Activated gamma-delta T cell treated with Interleukin-2 at 50 U/mL for 16 hours (primary cell): ENCODE measurements around the gene GALNT4.
A peak's percentile ranks its signal among the peaks of the same experiment; 100 is the strongest.

Experiments
- DNase-seq: peaks from one replicate; pipeline ENCODE4 v3.0.0-alpha.2; 2020

Gene GALNT4

DNA sequence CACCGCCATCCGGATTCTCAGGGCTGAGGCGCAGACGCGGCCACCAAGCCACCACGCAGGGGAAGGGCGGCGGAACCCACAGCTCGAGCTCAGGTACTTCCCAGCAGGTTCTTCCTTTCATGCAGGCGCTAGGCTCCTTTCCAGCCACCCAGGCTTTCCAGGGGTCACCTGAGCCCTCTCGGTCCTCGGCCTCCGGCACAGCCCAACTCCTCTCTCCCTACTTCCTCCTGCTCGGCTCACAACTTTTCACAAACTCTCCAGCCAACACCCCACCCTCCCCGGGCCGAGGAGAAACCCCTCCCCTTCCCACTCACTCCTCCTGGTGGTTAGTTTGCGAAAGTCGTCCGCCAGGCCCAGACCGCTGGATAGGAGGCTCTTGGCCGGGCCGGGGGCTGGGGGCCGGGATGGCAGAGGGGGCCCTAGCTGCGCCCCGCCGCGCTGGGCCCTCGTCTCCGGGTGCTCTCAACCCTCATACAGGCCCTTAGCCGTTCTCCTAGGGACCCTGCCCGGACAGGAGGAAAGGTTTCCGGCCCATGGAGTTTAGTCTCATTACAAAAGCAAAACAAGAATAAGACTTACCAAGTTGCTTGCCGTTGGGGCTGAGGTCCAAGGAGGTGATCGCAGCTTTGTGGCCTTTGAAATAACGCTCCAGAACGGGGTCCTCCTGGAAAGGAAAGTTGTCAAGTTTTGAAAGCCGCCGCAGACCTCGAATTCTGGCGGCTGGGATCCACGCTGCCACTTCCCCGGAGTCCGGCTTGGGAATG lies at the start of gene GALNT4:
GALNT4 (minus strand) TSS at position 256 of the 764 bp plus-strand sequence; CDS start at position 9, 247 bp downstream.
- DNase-seq, result peak; percentile 67

DNA sequence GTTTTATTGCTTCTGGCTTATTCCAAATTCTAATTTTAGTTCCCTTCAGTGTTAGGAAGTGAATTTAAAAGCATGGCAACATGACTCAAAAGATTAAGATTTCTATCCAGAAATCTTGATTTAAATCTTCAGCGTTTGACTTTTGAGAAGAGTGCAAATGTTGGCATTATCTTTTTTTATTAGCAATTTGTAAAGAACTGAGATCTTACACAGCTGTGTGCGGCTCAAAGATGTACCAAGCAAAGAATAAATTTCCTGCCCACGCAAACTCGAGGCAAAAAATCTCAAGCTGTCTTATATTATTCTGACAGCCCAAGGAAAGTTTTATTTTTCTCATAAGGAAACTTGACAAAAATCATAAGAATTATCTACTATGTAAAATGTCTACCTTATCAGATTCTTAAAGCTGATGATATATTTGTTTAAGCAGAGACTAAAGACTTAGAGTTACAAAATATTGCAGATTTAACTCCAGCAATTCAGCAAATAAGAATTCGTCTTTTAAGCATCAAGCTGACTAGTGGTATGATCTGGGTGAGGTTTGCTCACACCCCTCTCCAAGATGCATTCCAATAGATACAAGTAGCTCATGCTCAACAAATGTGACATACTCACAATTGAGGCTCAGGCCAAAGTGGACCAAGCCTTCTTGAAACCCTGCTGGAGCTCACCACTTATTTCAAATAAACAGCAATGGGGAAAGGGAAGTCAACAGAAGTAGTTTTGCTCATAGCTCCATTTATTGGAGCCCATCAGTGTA lies 48.6 kb upstream of the GALNT4 start:
- DNase-seq, result no peak

DNA sequence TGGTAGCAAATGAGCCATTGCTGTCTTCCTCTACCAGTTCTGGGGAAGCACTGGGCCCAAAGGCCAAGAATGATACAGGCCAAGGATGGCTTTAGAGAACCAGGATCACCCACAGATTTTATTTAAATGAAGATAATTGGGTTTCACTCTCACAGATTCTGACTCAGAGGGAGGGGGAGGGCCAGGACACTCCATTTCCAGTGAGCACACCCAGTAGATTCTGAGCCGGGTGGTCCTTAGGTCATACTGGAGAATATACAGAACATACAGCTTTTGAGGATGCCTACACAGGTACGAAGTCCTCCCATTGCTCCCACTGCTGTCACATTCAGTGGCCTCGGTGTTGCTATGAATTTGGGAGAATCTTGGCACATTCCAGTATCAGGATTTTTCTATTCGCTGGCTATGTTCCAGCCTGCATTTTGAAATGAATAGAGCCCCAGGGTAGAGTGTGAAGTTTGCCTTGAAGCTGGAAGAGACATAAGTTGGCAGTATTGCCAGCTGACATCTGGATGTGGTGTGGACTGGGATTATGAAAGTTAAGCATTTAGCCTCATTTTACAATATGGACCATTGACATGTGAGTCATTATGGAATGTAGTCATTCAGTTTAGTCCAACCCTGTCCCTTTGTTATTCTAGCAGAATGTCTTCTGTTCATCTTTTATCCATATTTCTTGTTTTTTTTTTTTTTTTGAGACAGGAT lies 47.0 kb upstream of the GALNT4 start:
- no peak for DNase-seq

DNA sequence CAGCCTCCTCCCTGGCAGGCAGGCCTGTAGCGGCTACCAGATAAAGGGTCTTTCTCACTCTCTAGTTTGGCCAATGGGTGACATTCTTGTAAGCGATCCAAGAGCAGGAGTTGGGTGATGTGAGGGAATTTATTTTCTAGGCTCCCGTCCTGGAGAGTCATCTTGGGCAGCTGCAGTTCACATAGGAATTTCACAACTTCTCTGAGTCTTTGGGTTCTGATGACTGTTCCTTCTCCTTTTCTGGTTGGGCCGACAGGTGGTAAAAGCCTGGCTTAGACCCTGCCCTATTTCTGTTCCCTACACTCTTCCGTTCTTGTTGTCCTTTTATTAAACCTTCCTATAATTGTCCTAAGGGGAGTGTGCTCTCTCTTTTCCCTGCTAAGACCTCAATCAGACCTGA lies 43.9 kb upstream of the GALNT4 start:
- no peak for DNase-seq

DNA sequence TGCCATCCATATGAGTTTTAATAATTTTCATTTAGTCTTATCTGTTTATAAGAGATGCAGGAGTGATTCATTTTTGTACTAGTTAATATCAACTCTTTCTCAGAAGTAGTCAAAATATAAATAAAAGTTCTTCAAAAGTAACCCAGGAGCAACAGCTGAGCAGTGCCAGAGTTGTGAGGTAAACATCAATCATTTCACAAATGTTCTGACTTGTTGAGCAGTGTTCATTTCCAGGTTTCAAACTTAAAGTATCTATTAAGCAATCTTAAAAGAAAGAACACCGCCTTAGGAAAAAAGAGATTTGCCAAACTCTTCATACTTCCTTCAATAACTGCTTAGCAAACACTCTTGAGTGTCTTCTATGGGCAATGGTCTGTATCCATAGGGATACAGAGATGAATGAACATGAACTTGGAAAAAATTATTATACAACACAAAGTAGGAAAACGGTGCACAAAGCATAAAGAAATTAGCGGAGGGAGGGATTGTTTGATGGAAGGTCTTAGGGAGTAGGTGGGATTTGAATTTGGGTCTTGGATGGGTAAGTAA lies 43.2 kb upstream of the GALNT4 start:
- no peak for DNase-seq

DNA sequence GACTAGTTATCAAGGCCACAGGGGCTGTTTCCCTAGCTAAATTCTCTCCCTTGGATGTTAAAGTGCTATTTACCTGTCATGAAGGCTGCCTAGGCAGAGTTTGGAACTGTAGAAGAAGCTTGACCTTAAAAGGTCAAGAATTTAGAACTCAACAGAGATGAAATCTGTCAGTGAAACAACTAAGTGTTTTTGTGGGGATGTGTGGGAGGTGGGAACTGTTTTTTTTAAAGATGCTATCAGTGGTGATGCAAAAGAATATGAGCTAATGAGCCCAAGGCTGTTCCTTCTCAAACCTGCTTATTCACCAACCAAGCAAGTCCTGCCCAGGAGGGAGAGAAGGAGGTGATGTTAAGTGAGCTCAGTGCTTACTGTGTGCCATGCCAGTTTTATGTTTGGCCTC lies 42.0 kb upstream of the GALNT4 start:
- DNase-seq, result no peak

DNA sequence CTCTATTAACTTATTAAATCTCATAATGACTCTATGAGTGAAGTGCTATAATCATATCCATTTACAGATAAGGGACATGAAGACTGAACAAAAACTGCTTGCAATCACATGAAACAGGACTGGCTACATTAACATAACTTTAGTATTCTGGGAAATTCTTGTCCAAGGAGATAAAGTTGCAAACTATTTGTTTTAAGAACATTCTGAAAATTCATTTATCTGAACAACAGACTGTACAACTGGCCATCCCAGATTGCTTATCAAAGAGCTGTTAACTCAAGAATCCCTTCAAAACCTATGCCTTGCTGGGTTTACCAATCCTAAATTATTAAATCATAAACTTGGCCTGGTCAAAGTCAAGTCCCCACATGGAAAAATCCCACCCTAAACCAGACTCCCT lies 40.4 kb upstream of the GALNT4 start:
- DNase-seq, result no peak

DNA sequence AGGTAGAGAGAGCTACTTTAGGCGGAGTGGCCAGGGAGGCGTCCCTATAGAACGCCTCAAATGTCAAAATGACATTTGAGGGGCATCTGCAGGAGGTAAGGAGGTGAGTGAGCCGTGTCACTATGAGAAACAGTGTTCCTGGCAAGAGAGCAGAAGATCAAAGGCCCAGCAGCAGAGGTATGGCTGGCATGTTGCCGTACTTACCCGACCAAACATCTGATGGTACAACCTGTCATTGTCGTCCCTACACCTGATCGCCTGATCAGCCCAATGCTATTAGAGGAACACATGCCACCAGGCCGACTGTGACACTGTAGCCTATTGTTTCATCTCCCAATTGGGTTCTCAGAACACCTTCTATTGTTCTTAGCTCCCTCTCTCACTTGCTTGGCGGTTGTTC lies 35.2 kb upstream of the GALNT4 start:
- no peak for DNase-seq

DNA sequence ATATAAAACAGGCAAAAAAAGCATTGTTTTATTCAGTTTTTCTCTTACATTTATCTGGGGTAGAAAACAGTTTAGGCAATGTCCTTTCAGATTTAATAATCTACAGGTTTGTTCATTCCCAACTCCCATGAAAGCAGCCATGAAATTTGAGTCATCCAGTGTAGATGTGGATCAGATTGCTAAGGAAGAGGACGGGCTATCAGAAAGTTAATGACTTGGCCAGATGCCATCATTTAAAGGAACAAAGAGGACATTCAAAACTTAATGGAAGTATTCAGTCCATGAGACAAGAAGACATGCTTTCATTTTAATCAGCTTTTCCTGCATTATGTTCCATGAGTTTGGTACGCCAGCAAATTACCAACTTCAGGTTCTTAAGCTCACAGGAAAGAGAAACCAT lies 32.4 kb upstream of the GALNT4 start:
- DNase-seq, result no peak

DNA sequence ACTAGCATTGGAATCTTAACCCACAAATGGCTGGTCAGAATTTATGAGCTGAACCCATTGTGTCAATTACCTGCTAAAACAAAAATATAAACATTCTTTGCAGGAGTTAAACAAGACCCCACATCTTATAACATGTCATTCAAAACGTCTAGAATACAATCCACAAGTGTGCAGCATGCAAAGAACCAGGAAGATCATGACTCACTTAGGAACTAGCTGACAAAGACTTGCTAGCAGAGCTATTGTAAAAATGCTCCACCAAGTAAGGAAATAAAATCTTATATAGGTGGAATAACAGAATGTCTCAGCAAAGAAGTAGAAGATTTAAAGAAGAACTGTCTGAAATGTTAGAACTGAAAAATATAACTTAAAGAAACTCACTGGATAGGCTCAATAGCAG lies 27.8 kb upstream of the GALNT4 start:
- DNase-seq, result no peak

DNA sequence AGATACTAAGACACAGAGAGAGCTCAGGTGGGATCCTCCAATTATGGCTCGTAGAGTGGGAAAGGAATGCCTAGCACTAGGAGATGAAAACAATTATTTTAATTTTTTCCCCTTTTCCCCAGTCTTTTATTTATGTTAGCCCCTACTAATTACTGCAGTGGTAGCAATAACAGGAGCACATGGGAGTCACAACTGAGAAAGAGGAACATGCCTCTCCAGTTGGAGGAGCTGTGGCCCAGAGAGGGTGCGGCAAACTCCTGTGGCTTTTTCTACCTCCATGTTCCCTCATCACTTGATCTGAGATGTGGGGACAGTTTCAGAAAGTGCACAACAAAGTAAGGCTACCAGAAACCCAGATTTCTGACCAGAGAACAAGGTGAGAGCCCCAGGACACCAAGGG lies 27.2 kb upstream of the GALNT4 start:
- DNase-seq, result no peak

DNA sequence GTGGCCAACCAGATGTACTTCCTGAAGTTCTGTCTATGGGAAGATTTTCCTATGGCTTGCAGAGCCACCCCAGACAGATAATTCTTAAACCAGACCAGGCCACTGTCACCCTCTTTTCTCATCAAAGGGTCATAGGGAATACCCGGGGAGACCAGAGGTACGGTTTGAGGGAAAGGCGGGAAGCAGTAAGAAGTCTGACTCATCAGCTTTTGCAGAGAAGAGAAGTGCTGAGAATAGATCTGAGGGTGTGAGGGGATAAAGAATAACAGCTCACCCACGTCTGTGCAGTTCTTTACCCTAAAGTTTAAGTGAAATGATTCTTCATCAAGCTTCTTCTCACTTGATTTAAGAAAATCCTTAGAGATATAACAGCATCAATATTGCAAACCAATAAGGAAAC lies 22.5 kb upstream of the GALNT4 start:
- DNase-seq, result no peak

DNA sequence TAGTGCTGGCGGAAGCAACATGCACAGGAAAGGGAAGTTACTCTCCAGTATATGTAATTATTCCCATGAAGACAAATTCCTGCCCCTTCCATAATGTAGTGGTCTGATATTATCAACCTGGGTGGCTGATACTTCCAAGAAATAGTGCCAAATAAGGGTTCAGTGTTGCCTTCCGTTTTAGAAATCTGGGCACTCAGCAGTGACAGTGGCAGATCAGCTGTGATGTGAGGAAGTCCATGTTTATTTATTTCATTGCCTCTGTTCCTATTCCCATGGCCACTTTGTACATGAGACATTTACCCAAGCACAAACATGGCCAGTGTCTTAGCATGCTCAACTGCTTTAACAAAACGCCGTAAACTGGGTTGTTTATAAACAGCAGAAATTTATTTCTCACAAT lies 21.6 kb upstream of the GALNT4 start:
- no peak for DNase-seq

DNA sequence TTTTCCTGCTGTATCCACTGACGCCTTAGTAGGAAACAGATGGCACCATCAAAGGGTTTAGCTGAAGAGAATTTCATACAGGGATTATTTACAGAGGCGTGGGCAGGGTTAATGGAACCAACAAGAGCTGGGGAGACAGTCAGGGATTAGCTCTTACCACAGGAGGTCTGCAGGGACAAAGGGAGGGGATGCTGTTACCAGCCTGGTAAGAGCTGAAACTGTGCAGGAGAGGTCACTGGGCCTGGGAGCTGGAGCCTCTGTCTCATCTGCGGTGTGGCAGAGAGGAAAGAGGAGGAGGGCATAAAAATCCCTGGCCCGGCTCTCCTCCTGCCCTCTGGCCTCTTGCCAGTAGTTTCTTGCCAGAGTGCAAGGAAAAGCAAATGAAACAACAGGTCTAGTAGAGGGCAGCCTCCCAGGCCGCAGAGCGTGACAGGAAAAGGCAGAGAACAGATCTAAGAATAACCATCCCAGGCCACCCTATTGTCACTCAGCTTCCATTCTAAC lies 20.1 kb upstream of the GALNT4 start:
- no peak for DNase-seq

DNA sequence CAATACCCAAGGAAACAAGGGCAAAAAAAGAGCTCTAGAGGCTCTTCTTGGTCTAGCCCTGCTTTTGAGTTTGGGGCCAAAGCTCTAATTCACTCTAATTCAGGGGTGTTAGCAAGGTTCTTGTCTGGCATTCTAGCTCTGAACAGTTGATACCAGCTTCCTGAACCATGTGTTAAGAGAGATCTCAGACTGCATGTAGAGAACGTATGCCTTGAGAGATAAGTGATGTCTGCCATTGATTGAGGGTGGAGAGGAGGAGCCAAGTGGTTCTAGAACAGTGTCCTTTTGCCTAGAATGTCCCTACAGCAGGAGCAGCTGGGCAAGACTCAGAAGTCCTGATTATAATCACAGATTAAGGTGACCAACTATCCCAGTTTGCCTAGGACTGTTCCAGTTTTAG lies 19.4 kb upstream of the GALNT4 start:
- no peak for DNase-seq

DNA sequence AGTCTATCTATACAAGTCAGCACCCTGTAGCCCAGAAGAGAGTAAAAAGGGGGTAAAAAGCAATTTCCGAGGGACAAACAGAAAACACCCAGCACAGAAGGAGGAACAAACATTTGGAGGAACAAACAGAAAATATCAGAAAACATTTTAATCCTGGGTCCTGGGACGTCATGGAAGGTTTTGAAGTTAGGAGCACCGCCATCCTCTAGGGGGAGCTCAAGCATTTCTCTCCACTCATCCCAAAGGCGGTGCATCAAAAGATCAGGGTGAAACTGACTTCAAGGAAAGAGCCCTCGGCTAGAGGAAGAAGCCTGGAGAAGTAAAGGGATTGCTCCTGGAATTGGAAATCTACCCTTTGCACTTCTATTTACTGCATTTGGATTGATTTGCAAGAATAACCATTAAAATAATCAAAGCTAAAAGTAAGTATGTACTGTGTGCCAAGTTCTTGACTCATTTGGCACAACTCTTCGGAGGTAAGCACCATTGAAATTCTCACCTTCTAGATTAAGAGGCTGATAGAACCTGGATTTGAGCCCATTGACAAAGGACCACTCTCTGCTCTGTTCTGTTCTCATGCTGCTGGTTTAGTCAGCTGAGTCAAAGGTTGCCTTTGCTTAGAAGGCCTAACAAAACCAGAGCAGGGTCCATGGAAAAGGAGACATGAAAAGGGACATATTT lies 18.5 kb upstream of the GALNT4 start:
- peak; percentile 61 for DNase-seq

DNA sequence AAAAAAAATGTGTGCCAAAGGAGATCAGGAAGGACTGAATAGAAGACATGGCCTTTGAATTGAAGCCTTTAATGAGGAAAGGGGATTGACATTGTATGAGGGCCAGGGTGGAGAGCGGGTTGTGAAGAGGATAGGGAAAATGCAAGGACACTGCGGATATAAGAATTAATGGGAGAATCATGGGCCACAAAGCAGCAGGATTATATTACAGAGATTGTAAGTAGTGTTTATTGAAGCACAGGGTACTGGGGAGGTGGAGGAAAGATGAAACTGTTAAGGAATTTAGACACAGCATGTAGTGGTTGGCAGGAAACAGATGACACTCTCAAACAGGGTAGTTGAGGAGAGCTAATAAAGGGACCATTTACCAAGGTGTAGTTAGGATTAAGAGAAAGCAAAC lies 17.6 kb upstream of the GALNT4 start:
- DNase-seq, result no peak

DNA sequence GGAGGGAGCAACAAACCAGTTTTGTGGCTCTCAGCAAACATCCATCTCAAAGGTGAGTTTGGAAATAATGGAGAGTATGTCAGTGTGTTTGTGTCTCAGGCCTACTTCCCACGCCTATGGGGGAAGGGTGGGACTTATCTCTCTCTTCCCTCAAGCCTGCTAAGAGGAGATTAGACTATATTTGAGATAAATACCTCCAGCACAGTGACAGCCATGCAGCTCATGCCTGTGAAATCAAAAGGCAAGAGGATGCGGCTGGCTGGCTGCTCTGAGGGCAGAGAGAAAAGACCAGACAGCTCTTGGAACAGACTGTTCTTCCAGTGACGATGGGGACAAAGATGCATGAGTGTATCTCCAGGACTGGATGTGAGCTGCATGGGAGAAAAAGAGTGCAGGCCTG lies 16.0 kb upstream of the GALNT4 start:
- no peak for DNase-seq

DNA sequence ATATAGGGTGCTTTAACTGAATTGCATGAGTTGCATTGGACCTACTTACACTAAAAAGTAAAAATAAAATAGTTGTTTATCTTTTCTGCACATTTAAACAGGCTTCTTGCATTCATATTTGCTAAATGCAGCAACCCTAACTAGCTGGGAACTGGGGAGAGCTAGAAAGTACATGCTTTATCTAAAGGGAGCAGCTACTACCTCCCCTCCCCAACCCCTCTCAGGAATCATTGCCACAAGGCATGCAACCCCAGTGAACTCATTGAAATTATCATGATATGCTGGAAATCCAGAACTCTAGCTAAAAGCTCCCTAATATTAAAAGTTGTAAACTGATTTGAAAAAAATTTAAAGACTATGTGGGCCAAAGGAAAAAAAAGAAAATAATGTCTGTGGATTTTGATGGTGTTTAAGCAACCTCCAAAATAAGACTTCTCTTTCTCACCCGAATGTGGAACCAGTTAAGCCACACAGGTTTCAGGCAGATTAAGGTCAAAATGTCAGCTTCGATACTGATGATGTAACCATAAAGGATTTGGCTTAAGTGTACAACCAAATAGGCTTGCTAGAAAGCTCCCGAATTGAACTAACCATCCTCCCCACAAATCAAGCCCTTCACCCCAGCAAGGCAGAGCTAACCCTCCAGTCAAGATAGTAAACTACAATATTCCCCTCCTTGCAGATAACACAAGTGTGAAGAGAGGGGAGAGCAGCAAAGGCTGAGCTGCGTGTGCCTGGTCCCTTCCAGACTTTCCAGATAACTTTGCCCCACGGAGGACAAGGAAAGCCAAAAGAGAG lies 15.0 kb upstream of the GALNT4 start:
- no peak for DNase-seq

DNA sequence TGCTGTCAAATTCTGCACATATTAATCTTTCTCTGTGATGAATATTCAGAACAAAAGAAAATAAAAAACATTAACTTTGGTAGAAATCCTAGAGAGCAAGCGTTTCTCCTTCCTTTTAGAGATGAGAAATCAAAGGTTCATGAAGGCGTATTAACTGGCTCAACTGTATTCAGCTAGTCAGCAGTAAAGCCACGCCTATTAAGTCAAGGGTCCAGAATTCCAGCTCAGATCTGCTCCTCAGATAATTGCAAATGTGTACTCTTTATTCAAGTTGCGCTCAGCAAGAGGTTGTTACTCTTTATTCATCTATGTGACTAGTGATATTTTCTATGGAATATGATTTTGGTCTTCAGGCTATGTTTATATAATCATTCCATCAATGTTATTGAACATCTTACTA lies 14.3 kb upstream of the GALNT4 start:
- DNase-seq, result no peak

DNA sequence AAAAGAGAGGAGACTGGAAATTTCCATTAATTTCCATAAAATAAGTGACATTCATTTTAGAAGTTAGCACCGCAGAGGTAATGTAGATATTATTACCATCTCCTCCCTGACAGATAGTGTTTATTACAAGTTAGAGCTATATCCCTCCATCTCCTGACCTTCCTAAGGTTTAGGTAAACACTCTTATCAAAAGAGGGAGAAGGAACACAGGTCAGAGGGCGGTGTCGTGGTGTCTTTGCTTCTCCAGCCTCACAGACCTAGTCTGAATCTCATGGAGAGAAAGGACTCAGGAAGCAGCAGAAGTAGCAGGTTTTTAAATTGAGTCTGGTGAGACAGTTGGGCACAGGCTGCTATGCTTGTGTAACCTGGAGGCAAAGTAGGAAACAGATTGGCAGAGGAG lies 12.8 kb upstream of the GALNT4 start:
- DNase-seq, result no peak

DNA sequence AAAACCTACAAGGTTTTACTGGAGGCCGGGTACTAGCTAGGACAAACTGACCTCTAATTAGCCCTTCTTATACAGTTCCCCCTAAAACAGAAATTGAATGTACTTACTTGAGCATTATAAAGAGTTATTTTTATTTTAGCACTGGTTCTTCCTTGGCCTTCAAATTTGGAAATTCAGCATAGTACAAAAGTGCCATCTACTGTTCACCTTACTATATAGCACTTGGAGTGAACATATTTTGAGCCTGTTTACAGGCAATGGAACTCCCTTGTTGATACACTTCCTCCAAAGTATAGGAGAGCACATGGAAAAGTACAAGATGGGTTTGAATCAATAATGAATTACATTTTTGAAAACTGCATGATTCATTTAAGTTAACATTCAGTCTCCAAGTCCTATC lies 5.1 kb upstream of the GALNT4 start:
- DNase-seq, result no peak
